A673 (cell line): ENCODE data around the gene SLC39A9.

ENCODE experiments used
- EZH2 ChIP-seq: fragments of 200-600 bp; sonication (generic); IDR thresholded peaks from 2 replicates; pipeline ENCODE4 v1.6.1; 2017; ENCODE audit warnings: borderline replicate concordance, low read depth, mild to moderate bottlenecking, mixed read lengths, antibody characterized with exemption, low read length; ENCODE audit not compliant: poor library complexity, severe bottlenecking
- TF ChIP-seq, protein P1 (sequence below): fragments of 300-800, 200-600 bp; sonication (generic); conservative IDR thresholded peaks from 2 replicates; pipeline ENCODE4 v1.5.1; 2017; ENCODE audit warnings: low read depth, mild to moderate bottlenecking, antibody characterized with exemption, low read length, moderate library complexity, mixed read lengths

GRCh38 chr14:69505338-69506240 is 107.1 kb downstream of the SLC39A9 start:
- TF ChIP-seq, protein P1, sequence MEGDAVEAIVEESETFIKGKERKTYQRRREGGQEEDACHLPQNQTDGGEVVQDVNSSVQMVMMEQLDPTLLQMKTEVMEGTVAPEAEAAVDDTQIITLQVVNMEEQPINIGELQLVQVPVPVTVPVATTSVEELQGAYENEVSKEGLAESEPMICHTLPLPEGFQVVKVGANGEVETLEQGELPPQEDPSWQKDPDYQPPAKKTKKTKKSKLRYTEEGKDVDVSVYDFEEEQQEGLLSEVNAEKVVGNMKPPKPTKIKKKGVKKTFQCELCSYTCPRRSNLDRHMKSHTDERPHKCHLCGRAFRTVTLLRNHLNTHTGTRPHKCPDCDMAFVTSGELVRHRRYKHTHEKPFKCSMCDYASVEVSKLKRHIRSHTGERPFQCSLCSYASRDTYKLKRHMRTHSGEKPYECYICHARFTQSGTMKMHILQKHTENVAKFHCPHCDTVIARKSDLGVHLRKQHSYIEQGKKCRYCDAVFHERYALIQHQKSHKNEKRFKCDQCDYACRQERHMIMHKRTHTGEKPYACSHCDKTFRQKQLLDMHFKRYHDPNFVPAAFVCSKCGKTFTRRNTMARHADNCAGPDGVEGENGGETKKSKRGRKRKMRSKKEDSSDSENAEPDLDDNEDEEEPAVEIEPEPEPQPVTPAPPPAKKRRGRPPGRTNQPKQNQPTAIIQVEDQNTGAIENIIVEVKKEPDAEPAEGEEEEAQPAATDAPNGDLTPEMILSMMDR, result no peak
- no peak for TF ChIP-seq EZH2
